GM21717 (cell line): ENCODE data around the gene RAD50.

ENCODE experiments used
- ATAC-seq: cut with Tn5 transposase; IDR thresholded peaks from one replicate; pipeline ENCODE4 v1.9.1; 2021; ENCODE audit warnings: mild to moderate bottlenecking, moderate library complexity; ENCODE audit not compliant: unreplicated experiment

Gene RAD50

GRCh38 chr5:132673488-132673887 lies 116.7 kb downstream of the RAD50 start:
- no peak for ATAC-seq

GRCh38 chr5:132673939-132674630 lies 117.3 kb downstream of the RAD50 start, which contains the start of gene IL4:
TSS of gene IL4 (plus strand) at chr5:132673989. CDS start at chr5:132674051, 62 bp downstream.
- no peak for ATAC-seq

GRCh38 chr5:132674671-132675506 lies 118.1 kb downstream of the RAD50 start:
- peak; percentile 77 for ATAC-seq

- ATAC-seq, result no peak
Measured at GRCh38 chr5:132675936-132676689, 119.3 kb downstream of the RAD50 start.

GRCh38 chr5:132677191-132677590 lies 120.4 kb downstream of the RAD50 start:
- no peak for ATAC-seq

GRCh38 chr5:132677682-132678400 lies 121.1 kb downstream of the RAD50 start:
- no peak for ATAC-seq

GRCh38 chr5:132678735-132679134 lies 122.0 kb downstream of the RAD50 start:
- no peak for ATAC-seq

- no peak for ATAC-seq
Measured at GRCh38 chr5:132679166-132679565, 122.4 kb downstream of the RAD50 start.

GRCh38 chr5:132679717-132680380 lies 123.1 kb downstream of the RAD50 start:
- ATAC-seq, result no peak

- ATAC-seq, result no peak
Measured at GRCh38 chr5:132680780-132681475, 124.2 kb downstream of the RAD50 start.

GRCh38 chr5:132681476-132681831 lies 124.7 kb downstream of the RAD50 start:
- ATAC-seq, result no peak

- no peak for ATAC-seq
Measured at GRCh38 chr5:132681983-132682382, 125.2 kb downstream of the RAD50 start.

- ATAC-seq, result no peak
Measured at GRCh38 chr5:132684491-132684890, 127.7 kb downstream of the RAD50 start.

GRCh38 chr5:132684922-132685720 lies 128.3 kb downstream of the RAD50 start:
- no peak for ATAC-seq

- no peak for ATAC-seq
Measured at GRCh38 chr5:132686193-132686592, 129.4 kb downstream of the RAD50 start.

- ATAC-seq, result no peak
Measured at GRCh38 chr5:132687995-132688394, 131.2 kb downstream of the RAD50 start.

GRCh38 chr5:132688536-132689339 lies 132.0 kb downstream of the RAD50 start:
- ATAC-seq, result no peak

GRCh38 chr5:132689513-132689912 lies 132.7 kb downstream of the RAD50 start:
- ATAC-seq, result no peak
